Transverse colon (tissue), 4 donors: Measurements from ENCODE around the gene MRPL19. TPM values are rescaled to one million over a fixed set of nuclear protein-coding genes. Genes with fewer than 3 reads are reported as not detected.

ENCODE experiments used
- DNase-seq: peaks from one replicate; pipeline ENCODE4 v3.0.0-alpha.2; 2019
- H3K27ac ChIP-seq, 4 donors: fragments of 200-600 bp; sonication (generic); 2 replicates each; pipeline ENCODE4 v1.5.1; 2016 to 2018; ENCODE audit warnings: inconsistent platforms in 4 of 4
- H3K27me3 ChIP-seq: fragments of 200-600 bp; sonication (generic); 2 replicates; pipeline ENCODE4 v1.5.1; 2017; ENCODE audit warnings: inconsistent platforms
- H3K36me3 ChIP-seq, 4 donors: fragments of 200-600 bp; sonication (generic); 2 replicates each; pipeline ENCODE4 v1.5.1; 2017 to 2019; ENCODE audit warnings: inconsistent platforms in 4 of 4
- H3K4me1 ChIP-seq, 4 donors: fragments of 200-600 bp; sonication (generic); 2 replicates each; pipeline ENCODE4 v1.5.1; 2017 to 2020; ENCODE audit warnings: inconsistent platforms in 4 of 4
- H3K4me3 ChIP-seq, 4 donors: fragments of 200-600 bp; sonication (generic); 1 replicate in 1 of 4; 2 replicates in 3 of 4; pipeline versions ENCODE4 v1.5.1 to v1.6.1; 2017 to 2019; ENCODE audit warnings: inconsistent platforms in 4 of 4
- H3K9me3 ChIP-seq, 2 donors: fragments of 200-600 bp; sonication (generic); 2 replicates each; pipeline ENCODE4 v1.5.1; 2017 to 2019; ENCODE audit warnings: inconsistent platforms in 2 of 2
- EP300 ChIP-seq: sonication (generic); formaldehyde crosslinking; IDR thresholded peaks from one replicate; pipeline ENCODE4 v1.6.1; 2017; ENCODE audit warnings: antibody characterized with exemption, low read depth
- POLR2A ChIP-seq: fragments of 450-650 bp; IDR thresholded peaks from one replicate; pipeline ENCODE4 v1.6.1; 2016; ENCODE audit warnings: antibody characterized with exemption, mild to moderate bottlenecking, moderate library complexity
- POLR2AphosphoS5 ChIP-seq, 3 donors: sonication (generic); formaldehyde crosslinking; IDR thresholded peaks; one replicate each; pipeline ENCODE4 v1.6.1; 2016; ENCODE audit warnings: antibody characterized with exemption in 3 of 3
- WGBS, 2 donors: methylation state at CpG; one replicate each; pipeline ENCODE4 v1.1.5; 2018; ENCODE audit warnings: low coverage in 1 of 2; 5-methylcytosine and 5-hydroxymethylcytosine counted together
- in situ Hi-C, 4 donors: fragments of 200-750 bp; cut with MboI; loops; one replicate each; pipeline versions ENCODE4 v1.15.0 to v1.15.1; 2017; ENCODE audit warnings: low sequenced_read_pairs in 3 of 4, low pct_ligation_motif_present in 1 of 4, low pct_unique_long_range_greater_than_20kb in 1 of 4
- intact Hi-C: fragments of 100-400 bp; cut with DNase I; formaldehyde crosslinking; loops from one replicate; pipeline ENCODE4 v1.15.1; 2023; ENCODE audit warnings: low total_unique reads
- total RNA-seq, 4 donors: library from RNA; depleted of rRNA; stranded (reverse); fragments of >200 nt; gene quantifications; one replicate each; pipeline ENCODE4 v1.1.0, GENCODE V29; 2016
- TF ChIP-seq, protein P1 (sequence below), 5 experiments: fragments of 200-600 bp in 3 of 5; fragments of 450-650 bp in 2 of 5; sonication (generic) in 3 of 5; IDR thresholded peaks; 1 replicate in 2 of 5; 2 replicates in 3 of 5; pipeline ENCODE4 v1.5.1; 2016 to 2017; ENCODE audit warnings: antibody characterized with exemption in 5 of 5, inconsistent platforms in 3 of 5, mild to moderate bottlenecking in 2 of 5, moderate library complexity in 1 of 5

MRPL19 gene
- total RNA-seq, 4 donors from 2014 or later: 4.4 to 131 (median 27.4) TPM

GRCh38 chr2:75622500-75622899, 24.1 kb upstream of the MRPL19 start:
- intact Hi-C loops (no loop called here), in situ Hi-C loops (loop anchor here (25.0 kb wide), 2 partner anchors 710 to 935 kb away; no protein-coding TSS in a partner anchor)
- 70 to 78% methylated on average over 1 to 2 of the region's 2 CpGs for WGBS, 2 donors
- Histone ChIP-seq H3K27ac (no peak overlapping the region), H3K4me1 (no peaks in the 10 kb centered on the region), H3K4me3 (no peak overlapping the region), H3K36me3 (no peaks in the 10 kb centered on the region), H3K27me3 (peaks cover 3% of the 10 kb centered on the region), H3K9me3 (no peaks in the 10 kb centered on the region)
- TF ChIP-seq EP300 (no peak), POLR2A (no peak), POLR2AphosphoS5 (IDR thresholded peaks at IDR 0.05) (no peak)
- TF ChIP-seq, protein P1, sequence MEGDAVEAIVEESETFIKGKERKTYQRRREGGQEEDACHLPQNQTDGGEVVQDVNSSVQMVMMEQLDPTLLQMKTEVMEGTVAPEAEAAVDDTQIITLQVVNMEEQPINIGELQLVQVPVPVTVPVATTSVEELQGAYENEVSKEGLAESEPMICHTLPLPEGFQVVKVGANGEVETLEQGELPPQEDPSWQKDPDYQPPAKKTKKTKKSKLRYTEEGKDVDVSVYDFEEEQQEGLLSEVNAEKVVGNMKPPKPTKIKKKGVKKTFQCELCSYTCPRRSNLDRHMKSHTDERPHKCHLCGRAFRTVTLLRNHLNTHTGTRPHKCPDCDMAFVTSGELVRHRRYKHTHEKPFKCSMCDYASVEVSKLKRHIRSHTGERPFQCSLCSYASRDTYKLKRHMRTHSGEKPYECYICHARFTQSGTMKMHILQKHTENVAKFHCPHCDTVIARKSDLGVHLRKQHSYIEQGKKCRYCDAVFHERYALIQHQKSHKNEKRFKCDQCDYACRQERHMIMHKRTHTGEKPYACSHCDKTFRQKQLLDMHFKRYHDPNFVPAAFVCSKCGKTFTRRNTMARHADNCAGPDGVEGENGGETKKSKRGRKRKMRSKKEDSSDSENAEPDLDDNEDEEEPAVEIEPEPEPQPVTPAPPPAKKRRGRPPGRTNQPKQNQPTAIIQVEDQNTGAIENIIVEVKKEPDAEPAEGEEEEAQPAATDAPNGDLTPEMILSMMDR (IDR thresholded peaks at IDR 0.05): no peak
- DNase-seq: no peak

- H3K9me3 ChIP-seq: no peaks in the 10 kb centered on the region
- no peak overlapping the region for H3K27ac ChIP-seq
- no peak for DNase-seq
- H3K4me3 ChIP-seq: no peak overlapping the region
- H3K36me3 ChIP-seq: no peaks in the 10 kb centered on the region
- in situ Hi-C loops: loop anchor here (25.0 kb wide), 2 partner anchors 711 to 936 kb away; no protein-coding TSS in a partner anchor
- no peaks in the 10 kb centered on the region for H3K4me1 ChIP-seq
- TF ChIP-seq POLR2A (no peak), EP300 (no peak), POLR2AphosphoS5 (IDR thresholded peaks at IDR 0.05) (no peak)
- TF ChIP-seq, protein P1 (IDR thresholded peaks at IDR 0.05): no peak
- 78% methylated on average over 3 of the region's 3 CpGs; no CpG with 5 or more reads in 1 of the 2 donors for WGBS, 2 donors
- peaks cover 3% of the 10 kb centered on the region for H3K27me3 ChIP-seq
- intact Hi-C loops: no loop called here
Observed at GRCh38 chr2:75622929-75623328, 23.7 kb upstream of the MRPL19 start.

DNA sequence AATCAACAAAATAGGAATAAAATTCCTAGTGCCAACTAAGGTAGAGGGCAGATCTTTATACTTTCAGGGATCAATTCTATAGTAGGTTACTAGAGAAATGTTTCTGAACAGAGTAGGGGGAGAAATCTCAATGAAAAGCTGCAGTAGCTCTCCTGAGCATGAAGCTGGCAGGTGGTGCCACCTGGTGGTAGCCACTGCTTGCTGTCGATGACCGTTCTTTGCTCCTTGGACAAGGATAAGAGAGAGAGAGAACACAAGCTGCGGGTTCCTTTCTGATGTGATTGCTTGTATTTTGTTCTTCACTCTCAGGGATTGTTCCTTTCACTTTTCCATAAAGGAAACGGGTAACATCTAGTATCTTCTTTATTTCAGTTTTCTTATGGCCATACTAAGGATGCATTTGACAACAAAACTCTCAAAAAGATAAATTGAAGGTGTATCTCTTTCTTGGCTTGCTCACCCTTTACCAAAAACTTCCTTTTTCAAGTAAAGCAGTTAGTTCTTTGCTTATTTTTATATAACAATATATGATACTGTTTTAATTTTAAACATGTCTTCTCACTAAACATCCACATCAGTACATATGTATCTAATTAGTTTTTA, 18.6 kb upstream of the MRPL19 start:
- no peak overlapping the region for H3K27ac ChIP-seq
- intact Hi-C loops (no loop called here), in situ Hi-C loops (no loop called here)
- peaks cover 14% of the 10 kb centered on the region for H3K27me3 ChIP-seq
- H3K36me3 ChIP-seq: no peaks in the 10 kb centered on the region
- H3K4me1 ChIP-seq: no peaks in the 10 kb centered on the region
- no peak overlapping the region for H3K4me3 ChIP-seq
- WGBS, 2 donors: 0 to 5% methylated on average over 4 of the region's 4 CpGs
- TF ChIP-seq, protein P1 (IDR thresholded peaks at IDR 0.05): peak; percentile 55 to 86 (median 75)
- no peak for TF ChIP-seq EP300
- no peak for TF ChIP-seq POLR2A
- H3K9me3 ChIP-seq: no peaks in the 10 kb centered on the region
- peak; percentile 67 for DNase-seq

DNA sequence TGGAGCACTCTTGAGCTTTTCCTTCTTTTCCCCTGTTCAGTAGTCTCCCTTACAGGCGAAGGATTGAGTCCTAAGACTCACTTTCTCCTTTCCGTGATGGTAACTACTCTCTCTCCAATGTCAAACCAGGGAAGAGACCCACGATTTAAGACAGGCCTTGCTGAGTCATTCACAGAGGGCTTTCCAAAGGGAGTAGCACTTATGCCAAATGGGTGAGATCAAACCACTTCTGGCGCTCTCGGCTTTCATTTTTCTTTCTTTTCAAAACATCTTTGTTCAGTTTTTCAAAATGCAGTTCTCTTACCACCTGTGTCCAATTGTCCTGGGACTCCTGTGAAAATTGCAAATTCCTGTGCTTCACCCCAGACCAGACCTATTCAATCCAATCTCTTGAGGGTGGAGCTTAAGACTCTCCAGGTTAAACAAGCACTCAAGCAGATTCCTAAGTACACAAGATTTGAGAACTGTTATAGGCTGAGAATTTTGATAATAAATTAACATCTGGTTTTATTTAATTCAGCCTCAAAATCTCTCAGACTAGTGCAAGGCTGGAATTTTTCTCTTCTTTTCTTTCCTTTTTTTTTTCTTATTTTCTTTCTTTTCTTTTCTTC, 14.4 kb upstream of the MRPL19 start:
- in situ Hi-C loops (no loop called here), intact Hi-C loops (no loop called here)
- Histone ChIP-seq H3K9me3 (no peaks in the 10 kb centered on the region), H3K27ac (no peak overlapping the region), H3K27me3 (peaks cover 14% of the 10 kb centered on the region), H3K4me3 (no peak overlapping the region), H3K36me3 (no peaks in the 10 kb centered on the region), H3K4me1 (no peaks in the 10 kb centered on the region)
- no peak for DNase-seq
- WGBS, 2 donors: 58 to 75% methylated on average over 5 of the region's 5 CpGs
- TF ChIP-seq POLR2A (no peak), EP300 (no peak), POLR2AphosphoS5 (IDR thresholded peaks at IDR 0.05) (no peak)
- TF ChIP-seq, protein P1 (IDR thresholded peaks at IDR 0.05): no peak
